Stimulated activated CD8-positive, alpha-beta memory T cell treated with anti-CD3 and anti-CD28 coated beads, Interleukin-15, amount 100 ng/mL, for 4 hours (primary cell): ENCODE data around the gene NSD1.
"Not testable (repeated sequence)": the region's sequence is repeated elsewhere in the genome, so short reads cannot be mapped to it uniquely, and the experiment has no call there.

Experiments
- DNase-seq, 2 donors: peaks; one replicate each; pipeline ENCODE4 v3.0.0-alpha.2; 2020; ENCODE audit warnings: low read depth in 2 of 2

NSD1 gene

GRCh38 chr5:177176175-177176711 is 42.7 kb downstream of the NSD1 start:
- DNase-seq = no peak

- not testable (repeated sequence) for DNase-seq
Measured at GRCh38 chr5:177177847-177178437, 44.4 kb downstream of the NSD1 start.

- DNase-seq = no peak
Measured at GRCh38 chr5:177178733-177179304, 45.2 kb downstream of the NSD1 start.

- no peak for DNase-seq
Measured at GRCh38 chr5:177179431-177179830, 45.9 kb downstream of the NSD1 start.

- DNase-seq = no peak
Measured at GRCh38 chr5:177183142-177183541, 49.6 kb downstream of the NSD1 start.

GRCh38 chr5:177183766-177184360 is 50.3 kb downstream of the NSD1 start:
- no peak for DNase-seq

- DNase-seq = no peak
Measured at GRCh38 chr5:177185993-177186392, 52.4 kb downstream of the NSD1 start.

GRCh38 chr5:177186645-177187044 is 53.1 kb downstream of the NSD1 start:
- DNase-seq = no peak

GRCh38 chr5:177188775-177189174 is 55.2 kb downstream of the NSD1 start:
- DNase-seq = no peak

- no peak for DNase-seq
Measured at GRCh38 chr5:177189416-177189815, 55.8 kb downstream of the NSD1 start.

GRCh38 chr5:177189965-177190364 is 56.4 kb downstream of the NSD1 start:
- DNase-seq = no peak

- DNase-seq = no peak
Measured at GRCh38 chr5:177194268-177194667, 60.7 kb downstream of the NSD1 start.

- DNase-seq = no peak
Measured at GRCh38 chr5:177195307-177195952, 61.9 kb downstream of the NSD1 start.

- DNase-seq = no peak
Measured at GRCh38 chr5:177198738-177199137, 65.2 kb downstream of the NSD1 start.

- DNase-seq = no peak
Measured at GRCh38 chr5:177204281-177204680, 70.7 kb downstream of the NSD1 start.

- no peak for DNase-seq
Measured at GRCh38 chr5:177209610-177210009, 76.0 kb downstream of the NSD1 start.

- no peak for DNase-seq
Measured at GRCh38 chr5:177212242-177212641, 78.7 kb downstream of the NSD1 start.

GRCh38 chr5:177220576-177220975 is 87.0 kb downstream of the NSD1 start:
- DNase-seq = no peak

- DNase-seq = no peak
Measured at GRCh38 chr5:177222269-177222668, 88.7 kb downstream of the NSD1 start.

- no peak for DNase-seq
Measured at GRCh38 chr5:177225798-177226197, 92.2 kb downstream of the NSD1 start.

- DNase-seq = no peak
Measured at GRCh38 chr5:177226860-177227259, 93.3 kb downstream of the NSD1 start.

- DNase-seq = no peak
Measured at GRCh38 chr5:177228751-177229150, 95.2 kb downstream of the NSD1 start.

GRCh38 chr5:177230660-177231059 is 97.1 kb downstream of the NSD1 start:
- DNase-seq = no peak
